ENCODE measurements around the gene DSP. TPM values are rescaled to one million over a fixed set of nuclear protein-coding genes. Genes with fewer than 3 reads are reported as not detected.

DSP gene
- total RNA-seq, 1 donor from 2014 or later: 38.7 TPM

- no peak overlapping the region for H3K27ac ChIP-seq
- peaks cover 13% of the 10 kb centered on the region for H3K36me3 Mint-ChIP-seq
- H3K27me3 Mint-ChIP-seq (ENCODE audit: insufficient read depth, low read depth): no peaks in the 10 kb centered on the region
Measured at GRCh38 chr6:7593229-7593628, 51.8 kb downstream of the DSP start.

GRCh38 chr6:7594579-7595125, 53.2 kb downstream of the DSP start:
- no peak overlapping the region for H3K4me2 ChIP-seq
- no peaks in the 10 kb centered on the region for H3K27me3 ChIP-seq
- peaks cover 36% of the 10 kb centered on the region for H4K20me1 ChIP-seq (ENCODE audit: low read depth)
- Mint-ChIP-seq H3K27me3 (ENCODE audit: insufficient read depth, low read depth) (no peaks in the 10 kb centered on the region), H3K4me3 (no peak overlapping the region), H3K4me1 (peaks cover 18% of the 10 kb centered on the region), H3K9me3 (no peaks in the 10 kb centered on the region), H3K36me3 (peaks cover 22% of the 10 kb centered on the region), H3K27ac (no peak overlapping the region)
- peaks cover 39% of the 10 kb centered on the region for H3K36me3 ChIP-seq
- no peak for DNase-seq (ENCODE audit: low spot score)
- H3K9me3 ChIP-seq (ENCODE audit: low read depth): no peaks in the 10 kb centered on the region
- peaks cover 41% of the 10 kb centered on the region for H3K79me2 ChIP-seq (ENCODE audit: low read depth)
- no peaks in the 10 kb centered on the region for H3F3A ChIP-seq (ENCODE audit: low read depth)
- TF ChIP-seq EZH2 (IDR thresholded peaks at IDR 0.05) (no peak), CTCF (IDR thresholded peaks at IDR 0.05) (no peak), EZH2phosphoT487 (IDR thresholded peaks at IDR 0.05) (no peak)
- H3K4me1 ChIP-seq: peaks cover 12% of the 10 kb centered on the region
- no peak overlapping the region for H3K4me3 ChIP-seq
- H3K9ac ChIP-seq: no peak overlapping the region
- H2AFZ ChIP-seq (replicated peaks): no peak overlapping the region
- no peak overlapping the region for H3K27ac ChIP-seq

More at GRCh38 chr6:7593229-7593628, 51.8 kb downstream of the DSP start:
- no peak overlapping the region for H2AFZ ChIP-seq (replicated peaks)
- peaks cover 31% of the 10 kb centered on the region for H4K20me1 ChIP-seq (ENCODE audit: low read depth)
- peaks cover 41% of the 10 kb centered on the region for H3K79me2 ChIP-seq (ENCODE audit: low read depth)
- H3K4me3 Mint-ChIP-seq: no peak overlapping the region
- no peak for TF ChIP-seq EZH2 (IDR thresholded peaks at IDR 0.05)
- TF ChIP-seq CTCF (IDR thresholded peaks at IDR 0.05): no peak
- no peak for TF ChIP-seq EZH2phosphoT487 (IDR thresholded peaks at IDR 0.05)
- peaks cover 15% of the 10 kb centered on the region for H3K4me1 ChIP-seq
- no peak overlapping the region for H3K4me3 ChIP-seq
- H3K27ac Mint-ChIP-seq: no peak overlapping the region
- no peaks in the 10 kb centered on the region for H3K27me3 ChIP-seq
- H3K9me3 Mint-ChIP-seq: no peaks in the 10 kb centered on the region
- no peaks in the 10 kb centered on the region for H3K9me3 ChIP-seq (ENCODE audit: low read depth)
- peaks cover 23% of the 10 kb centered on the region for H3K4me1 Mint-ChIP-seq
- no peak overlapping the region for H3K9ac ChIP-seq
- H3K36me3 ChIP-seq: peaks cover 29% of the 10 kb centered on the region
- no peaks in the 10 kb centered on the region for H3F3A ChIP-seq (ENCODE audit: low read depth)
- H3K4me2 ChIP-seq: no peak overlapping the region
- DNase-seq (ENCODE audit: low spot score): no peak

GRCh38 chr6:7604003-7604402, 62.5 kb downstream of the DSP start:
- Histone ChIP-seq H3K27me3 (no peaks in the 10 kb centered on the region), H3K36me3 (peaks cover 46% of the 10 kb centered on the region), H3F3A (ENCODE audit: low read depth) (no peaks in the 10 kb centered on the region), H2AFZ (replicated peaks) (no peak overlapping the region), H3K79me2 (ENCODE audit: low read depth) (no peaks in the 10 kb centered on the region), H3K9me3 (ENCODE audit: low read depth) (no peaks in the 10 kb centered on the region), H3K4me3 (no peak overlapping the region), H3K4me2 (no peak overlapping the region), H3K27ac (no peak overlapping the region), H3K9ac (no peak overlapping the region), H3K4me1 (no peaks in the 10 kb centered on the region), H4K20me1 (ENCODE audit: low read depth) (peaks cover 1% of the 10 kb centered on the region)
- Mint-ChIP-seq H3K27me3 (ENCODE audit: insufficient read depth, low read depth) (no peaks in the 10 kb centered on the region), H3K36me3 (peaks cover 38% of the 10 kb centered on the region), H3K27ac (no peak overlapping the region), H3K4me1 (no peaks in the 10 kb centered on the region), H3K4me3 (no peak overlapping the region), H3K9me3 (no peaks in the 10 kb centered on the region)
- TF ChIP-seq EZH2 (IDR thresholded peaks at IDR 0.05): no peak
- no peak for TF ChIP-seq CTCF (IDR thresholded peaks at IDR 0.05)
- TF ChIP-seq EZH2phosphoT487 (IDR thresholded peaks at IDR 0.05): no peak
- DNase-seq (ENCODE audit: low spot score): no peak

Measured in neural progenitor cell (in vitro differentiated cells).